Trophoblast cell (in vitro differentiated cells and primary cell): Measurements from ENCODE around the gene XAF1.

Experiments
- DNase-seq, 2 donors: peaks; one replicate each; pipeline ENCODE4 v3.0.0-alpha.2; 2016
- H2AFZ ChIP-seq: 2 replicates; pipeline ENCODE4 v1.6.1; 2013; ENCODE audit warnings: low read length, moderate library complexity, mild to moderate bottlenecking; ENCODE audit not compliant: insufficient read depth, poor library complexity
- H2AK5ac ChIP-seq: 2 replicates; pipeline ENCODE4 v1.6.1; 2013; ENCODE audit warnings: mild to moderate bottlenecking, low read length
- H2BK120ac ChIP-seq: 2 replicates; pipeline ENCODE4 v1.6.1; 2013; ENCODE audit warnings: low read length, mild to moderate bottlenecking, moderate library complexity; ENCODE audit not compliant: insufficient read depth, poor library complexity
- H2BK12ac ChIP-seq: 2 replicates; pipeline ENCODE4 v1.6.1; 2013; ENCODE audit warnings: mild to moderate bottlenecking, low read length, moderate library complexity
- H2BK5ac ChIP-seq: 2 replicates; pipeline ENCODE4 v1.6.1; 2013; ENCODE audit warnings: low read length, low read depth, moderate library complexity, mild to moderate bottlenecking; ENCODE audit not compliant: poor library complexity
- H3K14ac ChIP-seq: 2 replicates; pipeline ENCODE4 v1.6.1; 2013; ENCODE audit warnings: mild to moderate bottlenecking, low read length
- H3K18ac ChIP-seq: 2 replicates; pipeline ENCODE4 v1.6.1; 2013; ENCODE audit warnings: mild to moderate bottlenecking, low read length
- H3K23ac ChIP-seq: 2 replicates; pipeline ENCODE4 v1.6.1; 2013; ENCODE audit warnings: low read length
- H3K27ac ChIP-seq: 2 replicates; pipeline ENCODE4 v1.5.1; 2013; ENCODE audit warnings: low read depth, mild to moderate bottlenecking, inconsistent platforms, low read length, moderate library complexity
- H3K27me3 ChIP-seq: 2 replicates; pipeline ENCODE4 v1.6.1; 2013; ENCODE audit warnings: inconsistent platforms, mild to moderate bottlenecking, low read length, moderate library complexity; ENCODE audit not compliant: insufficient read depth
- H3K36me3 ChIP-seq, 2 experiments: 1 replicate in 1 of 2; 2 replicates in 1 of 2; pipeline ENCODE4 v1.6.1; 2013; ENCODE audit warnings: low read length in 2 of 2, mild to moderate bottlenecking in 2 of 2, moderate library complexity in 1 of 2; ENCODE audit not compliant: insufficient read depth in 2 of 2, control insufficient read depth in 1 of 2
- H3K4ac ChIP-seq: 2 replicates; pipeline ENCODE4 v1.6.1; 2013; ENCODE audit warnings: low read depth, mild to moderate bottlenecking, low read length, moderate library complexity
- H3K4me1 ChIP-seq, 2 experiments: 1 replicate in 1 of 2; 2 replicates in 1 of 2; pipeline ENCODE4 v1.6.1; 2013; ENCODE audit warnings: low read length in 2 of 2, mild to moderate bottlenecking in 2 of 2, moderate library complexity in 1 of 2; ENCODE audit not compliant: insufficient read depth in 2 of 2, control insufficient read depth in 1 of 2
- H3K4me2 ChIP-seq: 2 replicates; pipeline ENCODE4 v1.6.1; 2013; ENCODE audit warnings: inconsistent platforms, mild to moderate bottlenecking, low read length, moderate library complexity
- H3K4me3 ChIP-seq: 2 replicates; pipeline ENCODE4 v1.5.1; 2013; ENCODE audit warnings: mild to moderate bottlenecking, low read depth, low read length, inconsistent platforms
- H3K79me1 ChIP-seq: one replicate; pipeline ENCODE4 v1.6.1; 2013; ENCODE audit warnings: low read length
- H3K79me2 ChIP-seq: 2 replicates; pipeline ENCODE4 v1.6.1; 2013; ENCODE audit warnings: low read length, mild to moderate bottlenecking; ENCODE audit not compliant: control insufficient read depth, insufficient read depth, poor library complexity
- H3K9ac ChIP-seq: 2 replicates; pipeline ENCODE4 v1.6.1; 2013; ENCODE audit warnings: mild to moderate bottlenecking, low read length
- H3K9me3 ChIP-seq: 2 replicates; pipeline ENCODE4 v1.6.1; 2013; ENCODE audit warnings: low read depth, mild to moderate bottlenecking, control low read depth, inconsistent platforms, low read length; ENCODE audit not compliant: insufficient read depth
- H4K12ac ChIP-seq: 2 replicates; pipeline ENCODE4 v1.6.1; 2013; ENCODE audit warnings: low read depth, mild to moderate bottlenecking, low read length, moderate library complexity
- H4K8ac ChIP-seq: 2 replicates; pipeline ENCODE4 v1.6.1; 2013; ENCODE audit warnings: low read depth, mild to moderate bottlenecking, low read length, moderate library complexity
- H4K91ac ChIP-seq: one replicate; pipeline ENCODE4 v1.6.1; 2013; ENCODE audit warnings: low read depth, mild to moderate bottlenecking, low read length, moderate library complexity
- WGBS: extraction: QIAGEN DNeasy Blood & Tissue Kit; methylation state at CpG from one replicate; pipeline ENCODE4 v1.1.7; 2013; ENCODE audit warnings: missing lambda C conversion rate; ENCODE audit not compliant: insufficient read length, insufficient coverage; ENCODE audit errors: extremely low coverage; 5-methylcytosine and 5-hydroxymethylcytosine counted together

Gene XAF1

DNA sequence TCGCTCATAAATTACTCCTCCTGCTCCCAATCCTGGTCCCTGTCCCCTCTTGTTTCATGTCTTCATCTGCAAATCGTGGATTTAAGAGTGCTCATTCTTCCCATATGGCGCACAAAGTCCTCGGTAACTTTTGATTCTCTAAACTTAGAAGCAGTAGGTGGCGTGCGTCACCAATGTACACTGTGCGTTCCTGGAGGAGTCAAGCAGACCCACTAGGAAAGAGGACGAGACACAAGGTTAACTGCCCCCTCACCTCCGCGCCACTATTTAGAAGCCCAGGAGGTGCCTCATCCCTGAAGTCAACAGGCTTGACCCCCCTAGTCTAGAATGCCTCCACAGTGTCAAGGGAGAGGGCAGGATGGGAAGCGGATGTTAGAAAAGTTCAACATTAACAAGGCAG, 45.5 kb upstream of the XAF1 start:
- Histone ChIP-seq H3K79me2 (no peaks in the 10 kb centered on the region), H3K27ac (no peak overlapping the region), H3K79me1 (no peaks in the 10 kb centered on the region), H3K14ac (no peak overlapping the region), H2AFZ (no peak overlapping the region), H2BK5ac (no peak overlapping the region), H2AK5ac (no peak overlapping the region), H2BK120ac (no peak overlapping the region), H3K4me1 (peaks cover 14 to 17% of the 10 kb centered on the region in 2 experiments), H3K4me2 (no peak overlapping the region), H3K18ac (no peak overlapping the region), H3K4me3 (no peak overlapping the region), H3K4ac (no peak overlapping the region), H3K9me3 (peaks cover 8% of the 10 kb centered on the region), H3K36me3 (no peaks in the 10 kb centered on the region), H4K12ac (no peak overlapping the region), H3K9ac (no peak overlapping the region), H4K91ac (no peak overlapping the region), H4K8ac (no peak overlapping the region), H2BK12ac (no peak overlapping the region), H3K23ac (no peak overlapping the region), H3K27me3 (peaks cover 21% of the 10 kb centered on the region)
- DNase-seq: peak in 1 of 2 donors; percentile 9
- no CpG with 5 or more reads among the region's 11 CpGs for WGBS

DNA sequence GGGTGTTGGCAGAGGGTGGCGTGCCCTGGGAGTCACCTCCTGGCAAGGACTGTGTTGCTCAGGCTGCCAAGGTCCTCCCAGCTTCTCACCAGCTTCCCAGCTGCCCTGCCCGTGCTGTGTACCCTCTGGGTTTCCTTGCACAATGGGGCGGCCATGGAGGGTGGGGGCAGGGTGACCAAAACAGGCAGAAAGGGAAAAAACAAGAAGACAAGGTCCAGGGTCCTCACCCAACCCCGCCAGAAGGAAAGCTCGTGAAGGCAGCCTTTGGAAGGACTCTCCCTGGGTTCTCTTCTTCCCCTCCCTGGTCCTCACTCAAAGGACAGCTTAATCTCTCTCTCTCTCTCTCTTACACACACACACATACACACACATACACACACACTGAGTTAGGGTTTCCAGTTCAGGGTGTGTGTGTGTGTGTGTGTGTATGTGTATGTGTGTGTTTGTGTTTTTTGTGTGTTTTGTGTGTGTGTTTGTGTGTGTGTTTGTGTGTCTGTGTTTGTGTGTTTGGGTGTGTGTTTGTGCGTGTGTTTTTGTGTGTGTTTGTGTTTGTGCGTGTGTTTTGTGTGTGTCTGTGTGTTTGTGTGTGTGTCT, 44.7 kb upstream of the XAF1 start:
- Histone ChIP-seq H3K27me3 (peaks cover 21% of the 10 kb centered on the region), H3K9ac (no peak overlapping the region), H4K8ac (no peak overlapping the region), H3K4me3 (no peak overlapping the region), H2BK5ac (no peak overlapping the region), H3K23ac (no peak overlapping the region), H2BK12ac (no peak overlapping the region), H2AFZ (no peak overlapping the region), H3K79me1 (no peaks in the 10 kb centered on the region), H3K79me2 (no peaks in the 10 kb centered on the region), H3K4me1 (peaks cover 14 to 17% of the 10 kb centered on the region in 2 experiments), H3K27ac (no peak overlapping the region), H4K12ac (no peak overlapping the region), H3K4ac (no peak overlapping the region), H3K4me2 (no peak overlapping the region), H4K91ac (no peak overlapping the region), H2AK5ac (no peak overlapping the region), H3K18ac (no peak overlapping the region), H2BK120ac (no peak overlapping the region), H3K9me3 (peaks cover 8% of the 10 kb centered on the region), H3K36me3 (no peaks in the 10 kb centered on the region), H3K14ac (no peak overlapping the region)
- WGBS: 100% methylated on average over 2 of the region's 7 CpGs
- DNase-seq: no peak

DNA sequence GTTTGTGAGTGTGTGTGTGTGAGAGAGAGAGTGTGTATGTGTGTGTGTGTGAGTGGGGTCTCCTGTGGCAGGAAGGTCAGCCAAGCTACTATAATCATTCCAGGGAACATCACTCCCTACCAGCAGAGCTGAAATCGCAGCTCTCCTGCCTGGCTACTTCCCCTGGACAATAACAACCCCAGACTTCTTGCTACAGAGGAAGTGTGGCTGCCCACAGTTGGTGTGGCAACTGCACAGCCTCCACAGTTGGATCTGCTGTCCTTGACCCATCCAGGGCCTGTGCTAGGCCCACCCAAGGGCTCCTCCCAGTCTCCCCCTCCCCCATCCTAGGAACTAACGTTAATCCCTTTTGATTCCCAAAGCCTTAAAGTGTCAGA, 44.2 kb upstream of the XAF1 start:
- Histone ChIP-seq H3K36me3 (no peaks in the 10 kb centered on the region), H3K27ac (no peak overlapping the region), H3K4ac (no peak overlapping the region), H3K14ac (no peak overlapping the region), H2BK120ac (no peak overlapping the region), H3K23ac (no peak overlapping the region), H3K79me2 (no peaks in the 10 kb centered on the region), H3K9ac (no peak overlapping the region), H2BK12ac (no peak overlapping the region), H3K18ac (no peak overlapping the region), H3K79me1 (no peaks in the 10 kb centered on the region), H2AK5ac (no peak overlapping the region), H3K4me2 (no peak overlapping the region), H4K91ac (no peak overlapping the region), H4K8ac (no peak overlapping the region), H3K27me3 (peaks cover 18% of the 10 kb centered on the region), H3K9me3 (peaks cover 4% of the 10 kb centered on the region), H3K4me1 (peaks cover 14 to 17% of the 10 kb centered on the region in 2 experiments), H3K4me3 (no peak overlapping the region), H4K12ac (no peak overlapping the region), H2BK5ac (no peak overlapping the region), H2AFZ (no peak overlapping the region)
- WGBS: no CpG with 5 or more reads among the region's 2 CpGs
- no peak for DNase-seq

DNA sequence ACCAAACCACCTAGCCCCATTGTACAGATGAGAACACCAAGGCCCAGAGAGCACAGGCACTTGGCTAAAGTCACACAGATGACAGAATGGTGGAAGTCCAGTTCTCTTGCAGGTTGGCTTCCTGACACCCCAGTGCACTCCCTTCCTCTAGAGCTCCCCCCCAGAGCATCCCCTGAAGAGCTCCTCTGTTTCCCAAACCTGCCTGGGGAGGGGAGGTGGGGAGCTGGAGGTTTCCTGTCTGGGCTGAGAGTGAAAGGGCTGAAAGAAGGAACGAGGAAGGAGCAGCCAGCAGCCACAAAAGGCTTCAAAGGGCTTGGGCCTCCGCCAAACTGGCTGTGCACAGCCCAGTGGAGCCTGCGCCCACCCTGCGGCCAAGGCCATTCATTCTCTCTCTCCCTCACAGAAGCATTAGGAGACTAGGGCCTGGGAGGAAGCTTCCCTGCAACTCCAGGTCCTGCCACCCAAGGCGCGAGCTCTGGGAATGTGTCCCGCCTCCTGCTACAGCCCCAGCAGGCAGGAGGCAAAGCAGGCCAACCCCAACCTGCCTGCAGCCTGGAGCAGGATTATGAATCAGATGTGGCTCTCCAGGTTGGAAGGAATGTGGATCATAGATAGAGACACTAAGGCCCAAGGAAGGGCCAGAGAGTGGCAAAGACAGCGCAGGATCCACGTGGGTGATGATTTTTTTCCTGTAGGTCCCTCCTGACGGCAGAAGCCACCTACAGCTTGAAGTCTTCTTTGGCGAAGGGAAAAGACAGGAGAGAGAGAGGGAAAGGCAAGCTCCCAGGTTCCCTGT, 43.6 kb upstream of the XAF1 start:
- Histone ChIP-seq H3K4me1 (peaks cover 14 to 17% of the 10 kb centered on the region in 2 experiments), H3K4ac (no peak overlapping the region), H4K91ac (no peak overlapping the region), H3K79me1 (no peaks in the 10 kb centered on the region), H2AFZ (no peak overlapping the region), H4K8ac (no peak overlapping the region), H3K4me3 (no peak overlapping the region), H3K4me2 (peak overlapping the region; percentile 71), H3K23ac (no peak overlapping the region), H2AK5ac (no peak overlapping the region), H3K27ac (no peak overlapping the region), H3K14ac (no peak overlapping the region), H3K27me3 (peaks cover 18% of the 10 kb centered on the region), H2BK5ac (no peak overlapping the region), H3K9ac (no peak overlapping the region), H3K79me2 (no peaks in the 10 kb centered on the region), H2BK12ac (no peak overlapping the region), H4K12ac (no peak overlapping the region), H3K36me3 (no peaks in the 10 kb centered on the region), H3K18ac (no peak overlapping the region), H2BK120ac (no peak overlapping the region), H3K9me3 (peaks cover 4% of the 10 kb centered on the region)
- no CpG with 5 or more reads among the region's 11 CpGs for WGBS
- peak; percentile 21 to 29 for DNase-seq
